ENCODE measurements around the gene RTRAF.

GRCh38 chr14:52007637-52008036 lies 18.3 kb downstream of the RTRAF start:
- TF ChIP-seq POLR2AphosphoS5 (IDR thresholded peaks at IDR 0.05; ENCODE audit: insufficient read depth, low read depth, low read length) (no peak), MAX (IDR thresholded peaks at IDR 0.05; ENCODE audit: insufficient read depth, insufficient read length) (no peak), JUN (IDR thresholded peaks at IDR 0.05; ENCODE audit: borderline replicate concordance, insufficient read depth, insufficient read length, low read depth) (no peak), POLR2A (IDR thresholded peaks at IDR 0.05; ENCODE audit: low read depth, low read length) (no peak), CTCF (IDR thresholded peaks at IDR 0.05; ENCODE audit: extremely low read depth in 1 of 2, insufficient read depth in 1 of 2, low read depth in 1 of 2, low read length in 2 of 2) (no peak), GATA2 (IDR thresholded peaks at IDR 0.05; ENCODE audit: insufficient read depth, insufficient read length, low read depth, low read length) (no peak), EZH2 (IDR thresholded peaks at IDR 0.05; ENCODE audit: borderline replicate concordance, low read depth, low read length, severe bottlenecking) (no peak)

All from endothelial cell of umbilical vein (primary cell).